Fibroblast of lung (primary cell): ENCODE data around the gene KLK3. TPM values are rescaled to one million over a fixed set of nuclear protein-coding genes. Genes with fewer than 3 reads are reported as not detected.

Source experiments
- DNase-seq, 2 donors: peaks; one replicate each; pipeline versions ENCODE4 v3.0.0 to v3.0.0-alpha.2; 2010; ENCODE audit warnings: low read depth in 2 of 2
- H2AFZ ChIP-seq: 2 replicates; pipeline ENCODE4 v1.5.1; 2012; ENCODE audit warnings: low read length, control low read depth, inconsistent platforms
- H3K27ac ChIP-seq: 2 replicates; pipeline ENCODE4 v1.5.1; 2011; ENCODE audit warnings: low read length, control low read depth; ENCODE audit not compliant: insufficient read depth
- H3K27me3 ChIP-seq: 2 replicates; pipeline ENCODE4 v1.5.1; 2011; ENCODE audit warnings: mild to moderate bottlenecking, low read length; ENCODE audit not compliant: control insufficient read depth, insufficient read depth
- H3K36me3 ChIP-seq: 2 replicates; pipeline ENCODE4 v1.5.1; 2011; ENCODE audit warnings: low read length; ENCODE audit not compliant: control insufficient read depth, insufficient read depth
- H3K4me1 ChIP-seq: 2 replicates; pipeline ENCODE4 v1.5.1; 2011; ENCODE audit warnings: low read length; ENCODE audit not compliant: control insufficient read depth, insufficient read depth; ENCODE audit errors: extremely low read depth
- H3K4me2 ChIP-seq: 2 replicates; pipeline ENCODE4 v1.5.1; 2011; ENCODE audit warnings: low read length, control low read depth; ENCODE audit not compliant: insufficient read depth; ENCODE audit errors: extremely low read depth
- H3K4me3 ChIP-seq, 4 experiments: fragments of 200-600 bp in 1 of 4; sonication (generic) in 1 of 4; replicated peaks in 1 of 4; 2 replicates each; pipeline ENCODE4 v1.5.1; 2011 to 2016; ENCODE audit warnings: low read length in 4 of 4, low read depth in 3 of 4, mild to moderate bottlenecking in 3 of 4, control low read depth in 2 of 4, inconsistent platforms in 1 of 4, mixed read lengths in 1 of 4; ENCODE audit not compliant: insufficient read depth in 1 of 4; ENCODE audit errors: control extremely low read depth in 1 of 4
- H3K79me2 ChIP-seq: 2 replicates; pipeline ENCODE4 v1.5.1; 2012; ENCODE audit warnings: mild to moderate bottlenecking, low read length, inconsistent platforms; ENCODE audit not compliant: control insufficient read depth, insufficient read depth
- H3K9ac ChIP-seq: 2 replicates; pipeline ENCODE4 v1.5.1; 2011; ENCODE audit warnings: mild to moderate bottlenecking, low read length, control low read depth; ENCODE audit not compliant: insufficient read depth
- H3K9me3 ChIP-seq: 2 replicates; pipeline ENCODE4 v1.5.1; 2012; ENCODE audit warnings: low read depth, low read length; ENCODE audit not compliant: control insufficient read depth, insufficient read depth
- H4K20me1 ChIP-seq: 2 replicates; pipeline ENCODE4 v1.5.1; 2011; ENCODE audit warnings: low read length; ENCODE audit not compliant: control insufficient read depth, insufficient read depth; ENCODE audit errors: extremely low read depth
- EZH2 ChIP-seq: IDR thresholded peaks from 2 replicates; pipeline ENCODE4 v1.5.1; 2012; ENCODE audit warnings: low read length, control low read depth, mild to moderate bottlenecking; ENCODE audit errors: missing control alignments
- polyA plus RNA-seq, 2 donors: library from polyadenylated mRNA; depleted of rRNA in 1 of 2; stranded (reverse) in 1 of 2; unstranded in 1 of 2; fragments of >200 nt; gene quantifications; 2 replicates each; pipeline ENCODE4 v1.2.1, GENCODE V29; 2011 to 2012; ENCODE audit warnings: missing spikeins in 1 of 2
- total RNA-seq: library from RNA; depleted of rRNA; stranded (reverse); fragments of >200 nt; gene quantifications from 2 replicates; pipeline ENCODE4 v1.2.1, GENCODE V29; 2014
- TF ChIP-seq, protein P1 (sequence below), 2 donors: IDR thresholded peaks in 1 of 2; conservative IDR thresholded peaks in 1 of 2; 1 replicate in 1 of 2; 2 replicates in 1 of 2; pipeline ENCODE4 v1.5.1; 2011 to 2012; ENCODE audit warnings: low read length in 2 of 2, control low read depth in 1 of 2, inconsistent platforms in 1 of 2, low read depth in 1 of 2, mild to moderate bottlenecking in 1 of 2

KLK3 gene
- total and polyA plus RNA-seq, 2 donors (not counting 1 experiment from before 2014, with no cell fraction given) = not detected

GRCh38 chr19:50876456-50876855, 21.7 kb downstream of the KLK3 start:
- Histone ChIP-seq H3K9me3 (no peaks in the 10 kb centered on the region), H4K20me1 (no peaks in the 10 kb centered on the region), H3K27ac (no peak overlapping the region), H2AFZ (no peak overlapping the region), H3K27me3 (no peaks in the 10 kb centered on the region), H3K36me3 (no peaks in the 10 kb centered on the region), H3K79me2 (no peaks in the 10 kb centered on the region), H3K4me1 (no peaks in the 10 kb centered on the region), H3K4me2 (no peak overlapping the region), H3K4me3 (no peak overlapping the region), H3K9ac (no peak overlapping the region)
- no peak for TF ChIP-seq EZH2
- TF ChIP-seq, protein P1, sequence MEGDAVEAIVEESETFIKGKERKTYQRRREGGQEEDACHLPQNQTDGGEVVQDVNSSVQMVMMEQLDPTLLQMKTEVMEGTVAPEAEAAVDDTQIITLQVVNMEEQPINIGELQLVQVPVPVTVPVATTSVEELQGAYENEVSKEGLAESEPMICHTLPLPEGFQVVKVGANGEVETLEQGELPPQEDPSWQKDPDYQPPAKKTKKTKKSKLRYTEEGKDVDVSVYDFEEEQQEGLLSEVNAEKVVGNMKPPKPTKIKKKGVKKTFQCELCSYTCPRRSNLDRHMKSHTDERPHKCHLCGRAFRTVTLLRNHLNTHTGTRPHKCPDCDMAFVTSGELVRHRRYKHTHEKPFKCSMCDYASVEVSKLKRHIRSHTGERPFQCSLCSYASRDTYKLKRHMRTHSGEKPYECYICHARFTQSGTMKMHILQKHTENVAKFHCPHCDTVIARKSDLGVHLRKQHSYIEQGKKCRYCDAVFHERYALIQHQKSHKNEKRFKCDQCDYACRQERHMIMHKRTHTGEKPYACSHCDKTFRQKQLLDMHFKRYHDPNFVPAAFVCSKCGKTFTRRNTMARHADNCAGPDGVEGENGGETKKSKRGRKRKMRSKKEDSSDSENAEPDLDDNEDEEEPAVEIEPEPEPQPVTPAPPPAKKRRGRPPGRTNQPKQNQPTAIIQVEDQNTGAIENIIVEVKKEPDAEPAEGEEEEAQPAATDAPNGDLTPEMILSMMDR (conservative IDR thresholded peaks at IDR 0.05 in 1 of 2, IDR thresholded peaks at IDR 0.05 in 1 of 2; ENCODE audit: low read depth in 1 of 2, low read length in 2 of 2) = no peak
- no peak for DNase-seq

DNA sequence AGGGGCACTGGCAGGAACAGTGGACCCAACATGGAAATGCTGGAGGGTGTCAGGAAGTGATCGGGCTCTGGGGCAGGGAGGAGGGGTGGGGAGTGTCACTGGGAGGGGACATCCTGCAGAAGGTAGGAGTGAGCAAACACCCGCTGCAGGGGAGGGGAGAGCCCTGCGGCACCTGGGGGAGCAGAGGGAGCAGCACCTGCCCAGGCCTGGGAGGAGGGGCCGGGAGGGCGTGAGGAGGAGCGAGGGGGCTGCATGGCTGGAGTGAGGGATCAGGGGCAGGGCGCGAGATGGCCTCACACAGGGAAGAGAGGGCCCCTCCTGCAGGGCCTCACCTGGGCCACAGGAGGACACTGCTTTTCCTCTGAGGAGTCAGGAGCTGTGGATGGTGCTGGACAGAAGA, 22.6 kb downstream of the KLK3 start:
- Histone ChIP-seq H3K36me3 (no peaks in the 10 kb centered on the region), H3K4me3 (no peak overlapping the region), H3K4me2 (no peak overlapping the region), H3K4me1 (no peaks in the 10 kb centered on the region), H3K27ac (no peak overlapping the region), H3K9ac (no peak overlapping the region), H3K27me3 (no peaks in the 10 kb centered on the region), H3K9me3 (no peaks in the 10 kb centered on the region), H2AFZ (no peak overlapping the region), H4K20me1 (no peaks in the 10 kb centered on the region), H3K79me2 (no peaks in the 10 kb centered on the region)
- no peak for DNase-seq
- TF ChIP-seq, protein P1 (conservative IDR thresholded peaks at IDR 0.05 in 1 of 2, IDR thresholded peaks at IDR 0.05 in 1 of 2; ENCODE audit: low read depth in 1 of 2, low read length in 2 of 2) = no peak
- no peak for TF ChIP-seq EZH2

GRCh38 chr19:50878851-50879250, 24.1 kb downstream of the KLK3 start:
- Histone ChIP-seq H3K4me3 (no peak overlapping the region), H3K4me1 (no peaks in the 10 kb centered on the region), H3K4me2 (no peak overlapping the region), H3K9ac (no peak overlapping the region), H3K27ac (no peak overlapping the region), H3K9me3 (no peaks in the 10 kb centered on the region), H4K20me1 (no peaks in the 10 kb centered on the region), H3K79me2 (no peaks in the 10 kb centered on the region), H3K27me3 (no peaks in the 10 kb centered on the region), H3K36me3 (no peaks in the 10 kb centered on the region), H2AFZ (no peak overlapping the region)
- TF ChIP-seq, protein P1 (conservative IDR thresholded peaks at IDR 0.05 in 1 of 2, IDR thresholded peaks at IDR 0.05 in 1 of 2; ENCODE audit: low read depth in 1 of 2, low read length in 2 of 2) = no peak
- TF ChIP-seq EZH2 = no peak
- no peak for DNase-seq
